Ascending aorta (tissue), 2 donors: Measurements from ENCODE around the gene VWA8. TPM values are rescaled to one million over a fixed set of nuclear protein-coding genes. Genes with fewer than 3 reads are reported as not detected.

Experiments used
- DNase-seq, 2 donors: peaks; one replicate each; pipeline ENCODE4 v3.0.0-alpha.2; 2019; ENCODE audit warnings: low spot score in 2 of 2
- H3K27ac ChIP-seq, 2 donors: fragments of 200-600 bp; sonication (generic); one replicate each; pipeline ENCODE4 v1.5.1; 2016 to 2017; ENCODE audit warnings: mild to moderate bottlenecking in 1 of 2
- H3K27me3 ChIP-seq: fragments of 200-600 bp; sonication (generic); one replicate; pipeline ENCODE4 v1.5.1; 2017
- H3K36me3 ChIP-seq, 2 donors: fragments of 200-600 bp; sonication (generic); one replicate each; pipeline ENCODE4 v1.5.1; 2016
- H3K4me1 ChIP-seq, 2 donors: fragments of 200-600 bp; sonication (generic); one replicate each; pipeline ENCODE4 v1.5.1; 2016 to 2017; ENCODE audit warnings: mild to moderate bottlenecking in 1 of 2
- H3K4me3 ChIP-seq, 2 donors: fragments of 200-600 bp; sonication (generic); one replicate each; pipeline ENCODE4 v1.5.1; 2016 to 2017; ENCODE audit warnings: mild to moderate bottlenecking in 1 of 2
- H3K9me3 ChIP-seq, 2 donors: fragments of 200-600 bp; sonication (generic); one replicate each; pipeline ENCODE4 v1.5.1; 2016
- CTCF ChIP-seq, 3 experiments: fragments of 200-600 bp in 2 of 3; fragments of 450-650 bp in 1 of 3; sonication (generic) in 2 of 3; IDR thresholded peaks; one replicate each; pipeline ENCODE4 v1.5.1; 2016 to 2019; ENCODE audit warnings: antibody characterized with exemption in 3 of 3, mild to moderate bottlenecking in 1 of 3, moderate library complexity in 1 of 3
- intact Hi-C: fragments of 100-400 bp; cut with DNase I; formaldehyde crosslinking; loops from one replicate; pipeline ENCODE4 v1.15.1; 2023
- total RNA-seq: library from RNA; depleted of rRNA; stranded (reverse); fragments of >200 nt; gene quantifications from one replicate; pipeline ENCODE4 v1.1.0, GENCODE V29; 2016

VWA8 gene
- total RNA-seq, 1 donor from 2014 or later = 10.4 TPM

- Histone ChIP-seq H3K4me1 (no peaks in the 10 kb centered on the region), H3K27me3 (no peaks in the 10 kb centered on the region), H3K27ac (peak overlapping the region in 1 of 2 donors; percentile 17), H3K36me3 (no peaks in the 10 kb centered on the region), H3K9me3 (no peaks in the 10 kb centered on the region), H3K4me3 (no peak overlapping the region)
- no peak for TF ChIP-seq CTCF (IDR thresholded peaks at IDR 0.05)
- intact Hi-C loops = no loop called here
- no peak for DNase-seq
These were observed 101.3 kb downstream of the VWA8 start for GRCh38 chr13:41859565-41859964.

- DNase-seq = no peak
- Histone ChIP-seq H3K27me3 (no peaks in the 10 kb centered on the region), H3K4me3 (no peak overlapping the region), H3K27ac (no peak overlapping the region), H3K9me3 (no peaks in the 10 kb centered on the region), H3K36me3 (no peaks in the 10 kb centered on the region), H3K4me1 (no peaks in the 10 kb centered on the region)
- no peak for TF ChIP-seq CTCF (IDR thresholded peaks at IDR 0.05)
- intact Hi-C loops = no loop called here
These were observed 102.1 kb downstream of the VWA8 start for GRCh38 chr13:41858780-41859179.

GRCh38 chr13:41854758-41855157 is 106.2 kb downstream of the VWA8 start:
- TF ChIP-seq CTCF (IDR thresholded peaks at IDR 0.05) = no peak
- Histone ChIP-seq H3K9me3 (no peaks in the 10 kb centered on the region), H3K4me1 (no peaks in the 10 kb centered on the region), H3K27me3 (no peaks in the 10 kb centered on the region), H3K27ac (no peak overlapping the region), H3K36me3 (no peaks in the 10 kb centered on the region), H3K4me3 (no peak overlapping the region)
- intact Hi-C loops = no loop called here
- no peak for DNase-seq

- Histone ChIP-seq H3K36me3 (no peaks in the 10 kb centered on the region), H3K4me1 (peaks cover 0 to 6% of the 10 kb centered on the region in 2 donors), H3K9me3 (no peaks in the 10 kb centered on the region), H3K27ac (no peak overlapping the region), H3K27me3 (no peaks in the 10 kb centered on the region), H3K4me3 (no peak overlapping the region)
- intact Hi-C loops = no loop called here
- DNase-seq = no peak
- no peak for TF ChIP-seq CTCF (IDR thresholded peaks at IDR 0.05)
These were observed 109.6 kb downstream of the VWA8 start for GRCh38 chr13:41851351-41851750.

GRCh38 chr13:41848435-41849255 is 112.3 kb downstream of the VWA8 start:
- no peaks in the 10 kb centered on the region for H3K9me3 ChIP-seq
- H3K27me3 ChIP-seq = no peaks in the 10 kb centered on the region
- TF ChIP-seq CTCF (IDR thresholded peaks at IDR 0.05) = peak in 1 of 3 experiments; percentile 13
- H3K4me3 ChIP-seq = peak overlapping the region in 1 of 2 donors; percentile 0
- DNase-seq = no peak
- H3K27ac ChIP-seq = peak overlapping the region; percentile 35 to 37
- peaks cover 0 to 6% of the 10 kb centered on the region in 2 donors for H3K4me1 ChIP-seq
- intact Hi-C loops = no loop called here
- H3K36me3 ChIP-seq = no peaks in the 10 kb centered on the region
